ENCODE data around the gene HMX3. TPM values are rescaled to one million over a fixed set of nuclear protein-coding genes. Genes with fewer than 3 reads are reported as not detected.

The HMX3 gene
- total and polyA plus RNA-seq, 2 of the 13 experiments (the other 11 are each of a cell fraction or from before 2014, with no cell fraction given) = not detected

DNA sequence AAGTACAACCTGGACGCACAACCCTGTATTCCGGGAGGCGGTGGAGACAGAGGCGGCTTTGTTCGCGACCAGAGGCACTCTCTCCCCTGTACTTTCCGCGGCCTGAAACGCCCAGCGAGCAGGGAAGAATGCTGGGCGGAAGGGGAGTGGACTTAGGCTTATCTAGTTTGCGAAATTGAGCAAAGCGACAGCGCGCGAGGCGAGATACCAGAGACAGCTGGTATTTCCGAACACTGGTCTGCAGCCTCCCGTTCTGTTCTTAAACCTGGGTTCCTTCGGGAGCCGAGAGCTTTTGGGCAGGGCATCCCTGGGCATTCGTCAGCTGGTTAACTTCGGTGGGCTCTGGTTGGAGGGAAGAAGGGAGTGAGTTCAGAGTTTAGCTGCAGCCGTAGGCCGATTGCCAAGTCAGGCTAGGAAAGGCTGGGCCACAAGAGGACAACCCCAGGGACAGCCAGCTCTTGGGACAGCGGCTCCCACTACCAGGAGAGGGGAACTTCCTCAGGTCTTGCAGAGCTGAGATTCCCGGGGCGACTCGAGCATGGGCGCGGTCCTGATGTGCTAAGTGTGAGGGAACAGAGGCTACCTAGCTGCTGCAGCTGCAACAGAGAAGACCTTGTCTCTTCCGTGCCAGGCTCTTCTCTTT is 3.9 kb downstream of the HMX3 start (continued):
- peak; percentile 29; the same call in 1 of the 2 replicates for TF ChIP-seq ZNF350 (CRISPR knock-in tag; IDR thresholded peaks at IDR 0.05; ENCODE audit: borderline replicate concordance, low read depth)
- no peak for TF ChIP-seq GABPA (IDR thresholded peaks at IDR 0.05; ENCODE audit: low read depth, low read length)
- TF ChIP-seq GABPA (CRISPR knock-in tag; IDR thresholded peaks at IDR 0.05; ENCODE audit: low read depth) = peak; percentile 66
- no peak for TF ChIP-seq MED13 (CRISPR knock-in tag; IDR thresholded peaks at IDR 0.05)
- peak; percentile 71 for TF ChIP-seq TOPORS (CRISPR knock-in tag; IDR thresholded peaks at IDR 0.05)
- 0 out of 2 replicates have a peak, but pooled peaks have one; percentile 57 for TF ChIP-seq MYNN (CRISPR knock-in tag; IDR thresholded peaks at IDR 0.05; ENCODE audit: low read depth)
- TF ChIP-seq, protein P1, sequence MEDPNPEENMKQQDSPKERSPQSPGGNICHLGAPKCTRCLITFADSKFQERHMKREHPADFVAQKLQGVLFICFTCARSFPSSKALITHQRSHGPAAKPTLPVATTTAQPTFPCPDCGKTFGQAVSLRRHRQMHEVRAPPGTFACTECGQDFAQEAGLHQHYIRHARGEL (CRISPR knock-in tag; IDR thresholded peaks at IDR 0.05) = no peak
- 0 out of 2 replicates have a peak, but pooled peaks have one; percentile 17 for TF ChIP-seq ZNF205 (CRISPR knock-in tag; IDR thresholded peaks at IDR 0.05)
- TF ChIP-seq, protein P2, sequence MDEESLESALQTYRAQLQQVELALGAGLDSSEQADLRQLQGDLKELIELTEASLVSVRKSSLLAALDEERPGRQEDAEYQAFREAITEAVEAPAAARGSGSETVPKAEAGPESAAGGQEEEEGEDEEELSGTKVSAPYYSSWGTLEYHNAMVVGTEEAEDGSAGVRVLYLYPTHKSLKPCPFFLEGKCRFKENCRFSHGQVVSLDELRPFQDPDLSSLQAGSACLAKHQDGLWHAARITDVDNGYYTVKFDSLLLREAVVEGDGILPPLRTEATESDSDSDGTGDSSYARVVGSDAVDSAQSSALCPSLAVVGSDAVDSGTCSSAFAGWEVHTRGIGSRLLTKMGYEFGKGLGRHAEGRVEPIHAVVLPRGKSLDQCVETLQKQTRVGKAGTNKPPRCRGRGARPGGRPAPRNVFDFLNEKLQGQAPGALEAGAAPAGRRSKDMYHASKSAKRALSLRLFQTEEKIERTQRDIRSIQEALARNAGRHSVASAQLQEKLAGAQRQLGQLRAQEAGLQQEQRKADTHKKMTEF (CRISPR knock-in tag; IDR thresholded peaks at IDR 0.05) = peak; percentile 53; the same call in 1 of the 2 replicates
- no peak for TF ChIP-seq ZNF619 (CRISPR knock-in tag; IDR thresholded peaks at IDR 0.05)
- TF ChIP-seq NCOR1 (IDR thresholded peaks at IDR 0.05; ENCODE audit: borderline replicate concordance, low read length) = 0 out of 2 replicates have a peak, but pooled peaks have one; percentile 19
- peak; percentile 26; the same call in 1 of the 2 replicates for TF ChIP-seq HMG20B (CRISPR knock-in tag; conservative IDR thresholded peaks at IDR 0.05)
- TF ChIP-seq, protein P3, sequence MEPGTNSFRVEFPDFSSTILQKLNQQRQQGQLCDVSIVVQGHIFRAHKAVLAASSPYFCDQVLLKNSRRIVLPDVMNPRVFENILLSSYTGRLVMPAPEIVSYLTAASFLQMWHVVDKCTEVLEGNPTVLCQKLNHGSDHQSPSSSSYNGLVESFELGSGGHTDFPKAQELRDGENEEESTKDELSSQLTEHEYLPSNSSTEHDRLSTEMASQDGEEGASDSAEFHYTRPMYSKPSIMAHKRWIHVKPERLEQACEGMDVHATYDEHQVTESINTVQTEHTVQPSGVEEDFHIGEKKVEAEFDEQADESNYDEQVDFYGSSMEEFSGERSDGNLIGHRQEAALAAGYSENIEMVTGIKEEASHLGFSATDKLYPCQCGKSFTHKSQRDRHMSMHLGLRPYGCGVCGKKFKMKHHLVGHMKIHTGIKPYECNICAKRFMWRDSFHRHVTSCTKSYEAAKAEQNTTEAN (CRISPR knock-in tag; conservative IDR thresholded peaks at IDR 0.05) = 0 out of 2 replicates have a peak, but pooled peaks have one; percentile 47
- peak; percentile 58; the same call in 1 of the 2 replicates for TF ChIP-seq GATA4 (IDR thresholded peaks at IDR 0.05; ENCODE audit: borderline replicate concordance, low read depth)
- no peak for TF ChIP-seq MAZ (IDR thresholded peaks at IDR 0.05; ENCODE audit: borderline replicate concordance, low read depth, low read length)
- TF ChIP-seq MAZ (CRISPR knock-in tag; IDR thresholded peaks at IDR 0.05; ENCODE audit: low read depth) = 0 out of 2 replicates have a peak, but pooled peaks have one; percentile 42
- 0 out of 2 replicates have a peak, but pooled peaks have one; percentile 40 for TF ChIP-seq SSRP1 (CRISPR knock-in tag; IDR thresholded peaks at IDR 0.05)
- peak; percentile 69 for TF ChIP-seq MED1 (CRISPR knock-in tag; IDR thresholded peaks at IDR 0.05)
- TF ChIP-seq POLR2AphosphoS5 (IDR thresholded peaks at IDR 0.05; ENCODE audit: low read depth, low read length) = no peak
- peak; percentile 74; the same call in 1 of the 2 replicates for TF ChIP-seq ZNF264 (CRISPR knock-in tag; IDR thresholded peaks at IDR 0.05)
- no peak for TF ChIP-seq ZNF562 (CRISPR knock-in tag; IDR thresholded peaks at IDR 0.05; ENCODE audit: borderline replicate concordance)
- TF ChIP-seq, protein P4, sequence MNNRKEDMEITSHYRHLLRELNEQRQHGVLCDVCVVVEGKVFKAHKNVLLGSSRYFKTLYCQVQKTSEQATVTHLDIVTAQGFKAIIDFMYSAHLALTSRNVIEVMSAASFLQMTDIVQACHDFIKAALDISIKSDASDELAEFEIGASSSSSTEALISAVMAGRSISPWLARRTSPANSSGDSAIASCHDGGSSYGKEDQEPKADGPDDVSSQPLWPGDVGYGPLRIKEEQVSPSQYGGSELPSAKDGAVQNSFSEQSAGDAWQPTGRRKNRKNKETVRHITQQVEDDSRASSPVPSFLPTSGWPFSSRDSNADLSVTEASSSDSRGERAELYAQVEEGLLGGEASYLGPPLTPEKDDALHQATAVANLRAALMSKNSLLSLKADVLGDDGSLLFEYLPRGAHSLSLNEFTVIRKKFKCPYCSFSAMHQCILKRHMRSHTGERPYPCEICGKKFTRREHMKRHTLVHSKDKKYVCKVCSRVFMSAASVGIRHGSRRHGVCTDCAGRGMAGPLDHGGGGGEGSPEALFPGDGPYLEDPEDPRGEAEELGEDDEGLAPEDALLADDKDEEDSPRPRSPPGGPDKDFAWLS (CRISPR knock-in tag; IDR thresholded peaks at IDR 0.05; ENCODE audit: borderline replicate concordance) = no peak
- TF ChIP-seq ARID2 (CRISPR knock-in tag; IDR thresholded peaks at IDR 0.05; ENCODE audit: borderline replicate concordance) = peak; percentile 76; the same call in 1 of the 2 replicates
- TF ChIP-seq TSC22D2 (CRISPR knock-in tag; IDR thresholded peaks at IDR 0.05; ENCODE audit: borderline replicate concordance) = 0 out of 2 replicates have a peak, but pooled peaks have one; percentile 42
- TF ChIP-seq HNRNPLL (IDR thresholded peaks at IDR 0.05; ENCODE audit: low read depth, low read length, poor library complexity, severe bottlenecking) = peak; percentile 76
- TF ChIP-seq HDAC1 (CRISPR knock-in tag; IDR thresholded peaks at IDR 0.05) = peak; percentile 62
